Smooth muscle cell (in vitro differentiated cells): ENCODE results near the gene LRRFIP2. TPM values are rescaled to one million over a fixed set of nuclear protein-coding genes. Genes with fewer than 3 reads are reported as not detected.

Source experiments
- DNase-seq: peaks from one replicate; lab custom pipeline; 2025; ENCODE audit not compliant: unreplicated experiment; lab: John Stamatoyannopoulos, UW
- H2AFZ ChIP-seq: fragments of 200-600 bp; sonication (generic); 2 replicates; pipeline ENCODE4 v1.6.0; 2016; ENCODE audit warnings: antibody characterized with exemption, low read depth, mild to moderate bottlenecking
- H3F3A ChIP-seq: fragments of 200-600 bp; sonication (generic); 2 replicates; pipeline ENCODE4 v1.6.0; 2017; ENCODE audit warnings: antibody characterized with exemption, low read depth
- H3K27ac ChIP-seq: fragments of 200-600 bp; sonication (generic); 2 replicates; pipeline ENCODE4 v1.5.1; 2016; ENCODE audit warnings: low read depth, mild to moderate bottlenecking
- H3K27me3 ChIP-seq: fragments of 200-600 bp; sonication (generic); 2 replicates; pipeline ENCODE4 v1.6.1; 2016; ENCODE audit warnings: low read depth, mild to moderate bottlenecking
- H3K36me3 ChIP-seq: fragments of 200-600 bp; sonication (generic); 2 replicates; pipeline ENCODE4 v1.5.1; 2016; ENCODE audit warnings: low read depth
- H3K4me1 ChIP-seq: fragments of 200-600 bp; sonication (generic); 2 replicates; pipeline ENCODE4 v1.5.1; 2016; ENCODE audit warnings: low read depth
- H3K4me2 ChIP-seq: fragments of 200-600 bp; sonication (generic); 2 replicates; pipeline ENCODE4 v1.6.0; 2016; ENCODE audit warnings: mild to moderate bottlenecking
- H3K4me3 ChIP-seq: fragments of 200-600 bp; sonication (generic); 2 replicates; pipeline ENCODE4 v1.5.1; 2016; ENCODE audit warnings: mild to moderate bottlenecking
- H3K79me2 ChIP-seq: fragments of 200-600 bp; sonication (generic); 2 replicates; pipeline ENCODE4 v1.6.0; 2016; ENCODE audit warnings: low read depth, mild to moderate bottlenecking
- H3K9ac ChIP-seq: fragments of 200-600 bp; sonication (generic); 2 replicates; pipeline ENCODE4 v1.6.0; 2016; ENCODE audit warnings: low read depth
- H3K9me3 ChIP-seq: fragments of 200-600 bp; sonication (generic); replicated peaks from 2 replicates; pipeline ENCODE4 v1.5.1; 2016; ENCODE audit warnings: low read depth
- H4K20me1 ChIP-seq: fragments of 200-600 bp; sonication (generic); 2 replicates; pipeline ENCODE4 v1.6.0; 2016; ENCODE audit warnings: low read depth
- WGBS: methylation state at CpG from one replicate; pipeline ENCODE4 v1.1.7; 2016; ENCODE audit warnings: low lambda C conversion rate; 5-methylcytosine and 5-hydroxymethylcytosine counted together
- polyA plus RNA-seq: library from polyadenylated mRNA; unstranded; fragments of >200 nt; fragmentation: Nextera tagmentation; extraction: Ambion mirVana; gene quantifications from 2 replicates; pipeline ENCODE4 v1.2.1, GENCODE V29; 2016
- total RNA-seq: library from RNA; depleted of rRNA; stranded (reverse); fragments of >200 nt; gene quantifications from 2 replicates; pipeline ENCODE4 v1.2.3, GENCODE V29; 2014
- TF ChIP-seq, protein P1 (sequence below): fragments of 200-600 bp; sonication (generic); IDR thresholded peaks from 2 replicates; pipeline ENCODE4 v1.5.1; 2017; ENCODE audit warnings: borderline replicate concordance, mild to moderate bottlenecking, antibody characterized with exemption; ENCODE audit not compliant: insufficient read depth, poor library complexity, severe bottlenecking

Gene LRRFIP2
- total and polyA plus RNA-seq, 2 experiments from 2014 or later = 25.6 to 34.6 TPM

DNA sequence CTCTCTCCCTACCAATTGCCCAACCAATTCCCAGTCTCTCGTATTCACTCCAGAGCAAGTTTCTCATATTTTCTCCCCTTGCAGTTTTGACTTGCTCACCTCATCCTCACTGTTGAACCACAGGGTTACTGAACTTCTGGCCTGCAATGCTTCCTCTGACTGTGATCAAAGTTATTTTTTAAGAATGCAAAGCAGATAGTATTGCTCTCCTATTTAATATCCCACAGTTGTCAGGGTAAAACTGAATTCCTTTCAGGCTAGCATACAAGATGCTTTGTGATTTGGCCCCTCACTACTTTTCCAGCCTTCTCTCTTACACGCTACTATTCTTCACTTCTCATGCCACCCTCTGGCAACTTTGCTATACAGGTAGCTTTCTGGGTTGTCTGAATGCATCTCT lies 80.9 kb downstream of the LRRFIP2 start:
- no peaks in the 10 kb centered on the region for H3K79me2 ChIP-seq
- H3K27me3 ChIP-seq = no peaks in the 10 kb centered on the region
- no peaks in the 10 kb centered on the region for H4K20me1 ChIP-seq
- peaks cover 13% of the 10 kb centered on the region for H3K4me1 ChIP-seq
- no peak overlapping the region for H3K4me2 ChIP-seq
- WGBS = 100% methylated on average over 2 of the region's 2 CpGs
- H3K9ac ChIP-seq = no peak overlapping the region
- DNase-seq = no peak
- TF ChIP-seq, protein P1, sequence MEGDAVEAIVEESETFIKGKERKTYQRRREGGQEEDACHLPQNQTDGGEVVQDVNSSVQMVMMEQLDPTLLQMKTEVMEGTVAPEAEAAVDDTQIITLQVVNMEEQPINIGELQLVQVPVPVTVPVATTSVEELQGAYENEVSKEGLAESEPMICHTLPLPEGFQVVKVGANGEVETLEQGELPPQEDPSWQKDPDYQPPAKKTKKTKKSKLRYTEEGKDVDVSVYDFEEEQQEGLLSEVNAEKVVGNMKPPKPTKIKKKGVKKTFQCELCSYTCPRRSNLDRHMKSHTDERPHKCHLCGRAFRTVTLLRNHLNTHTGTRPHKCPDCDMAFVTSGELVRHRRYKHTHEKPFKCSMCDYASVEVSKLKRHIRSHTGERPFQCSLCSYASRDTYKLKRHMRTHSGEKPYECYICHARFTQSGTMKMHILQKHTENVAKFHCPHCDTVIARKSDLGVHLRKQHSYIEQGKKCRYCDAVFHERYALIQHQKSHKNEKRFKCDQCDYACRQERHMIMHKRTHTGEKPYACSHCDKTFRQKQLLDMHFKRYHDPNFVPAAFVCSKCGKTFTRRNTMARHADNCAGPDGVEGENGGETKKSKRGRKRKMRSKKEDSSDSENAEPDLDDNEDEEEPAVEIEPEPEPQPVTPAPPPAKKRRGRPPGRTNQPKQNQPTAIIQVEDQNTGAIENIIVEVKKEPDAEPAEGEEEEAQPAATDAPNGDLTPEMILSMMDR = no peak
- peaks cover 5% of the 10 kb centered on the region for H3K36me3 ChIP-seq
- H3K4me3 ChIP-seq = no peak overlapping the region
- no peak overlapping the region for H3K27ac ChIP-seq
- H3F3A ChIP-seq = no peaks in the 10 kb centered on the region
- H3K9me3 ChIP-seq = no peaks in the 10 kb centered on the region
- no peak overlapping the region for H2AFZ ChIP-seq

DNA sequence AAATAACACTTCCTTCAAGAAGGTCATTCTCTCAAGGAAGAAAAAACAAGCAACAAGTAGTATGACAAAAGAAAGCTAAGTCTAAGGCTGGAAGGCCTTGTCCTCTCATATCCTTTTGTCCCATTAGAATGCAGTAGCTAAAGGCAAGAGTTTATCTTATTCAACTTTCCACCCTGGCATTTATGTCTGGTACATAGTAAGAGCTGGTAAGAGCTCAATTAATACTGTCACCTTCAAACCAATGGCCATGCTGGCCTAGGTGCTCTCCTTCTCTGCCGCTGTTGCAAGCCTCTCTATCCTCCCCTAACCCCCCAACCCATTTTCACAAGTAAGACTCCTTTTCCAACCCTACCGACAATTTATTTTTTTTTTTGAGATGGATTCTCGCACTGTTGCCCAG lies 81.9 kb downstream of the LRRFIP2 start:
- no peaks in the 10 kb centered on the region for H3K27me3 ChIP-seq
- H3K27ac ChIP-seq = no peak overlapping the region
- no peaks in the 10 kb centered on the region for H4K20me1 ChIP-seq
- no peaks in the 10 kb centered on the region for H3F3A ChIP-seq
- no peaks in the 10 kb centered on the region for H3K79me2 ChIP-seq
- H3K36me3 ChIP-seq = peaks cover 5% of the 10 kb centered on the region
- H3K4me2 ChIP-seq = no peak overlapping the region
- WGBS = 97% methylated on average over 3 of the region's 3 CpGs
- no peak overlapping the region for H2AFZ ChIP-seq
- no peak for DNase-seq
- H3K9ac ChIP-seq = no peak overlapping the region
- TF ChIP-seq, protein P1 = no peak
- H3K4me1 ChIP-seq = peaks cover 13% of the 10 kb centered on the region
- no peaks in the 10 kb centered on the region for H3K9me3 ChIP-seq
- H3K4me3 ChIP-seq = no peak overlapping the region

DNA sequence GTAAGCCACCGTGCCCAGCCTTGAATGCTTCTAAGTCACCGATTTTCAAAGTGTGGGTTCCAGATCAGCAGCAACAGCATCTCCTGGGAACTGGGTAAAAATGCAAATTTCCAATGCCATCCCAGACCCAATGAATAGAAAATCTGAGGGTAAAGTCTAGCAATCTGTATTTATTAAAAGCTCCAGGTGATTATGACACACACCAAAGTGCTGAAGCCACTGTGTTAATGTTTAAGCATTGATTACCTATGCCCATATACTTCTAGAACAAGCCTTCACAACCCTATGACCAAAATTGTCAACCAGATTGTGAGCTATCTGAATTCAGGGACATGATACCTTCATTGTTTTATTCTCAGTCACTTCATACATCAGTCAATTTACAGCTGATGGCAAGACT lies 86.5 kb downstream of the LRRFIP2 start:
- no peaks in the 10 kb centered on the region for H3K36me3 ChIP-seq

DNA sequence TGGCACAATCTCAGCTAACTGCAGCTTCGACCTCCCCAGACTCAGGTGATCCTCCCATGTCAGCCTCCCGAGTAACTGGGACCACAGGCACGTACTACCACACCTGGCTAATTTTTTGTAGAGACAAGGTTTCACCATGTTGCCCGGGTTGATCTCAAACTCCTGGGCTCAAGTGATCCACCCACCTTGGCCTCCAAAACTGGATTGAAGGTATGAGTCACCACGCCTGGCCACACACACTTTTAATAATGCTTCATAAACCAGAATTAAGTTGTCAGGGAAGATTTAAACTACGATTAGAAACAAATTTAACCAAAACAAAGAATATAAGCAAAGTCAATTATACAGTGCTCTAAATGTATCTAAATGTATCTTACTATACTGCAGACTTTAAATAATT lies 87.5 kb downstream of the LRRFIP2 start:
- Histone ChIP-seq H3K4me3 (no peak overlapping the region), H3K27ac (no peak overlapping the region), H3K4me1 (no peaks in the 10 kb centered on the region), H3K36me3 (no peaks in the 10 kb centered on the region), H2AFZ (no peak overlapping the region), H3K79me2 (no peaks in the 10 kb centered on the region), H4K20me1 (no peaks in the 10 kb centered on the region), H3K4me2 (no peak overlapping the region), H3F3A (no peaks in the 10 kb centered on the region), H3K9ac (no peak overlapping the region), H3K27me3 (no peaks in the 10 kb centered on the region), H3K9me3 (no peaks in the 10 kb centered on the region)
- 89% methylated on average over 6 of the region's 6 CpGs for WGBS
- no peak for DNase-seq
- TF ChIP-seq, protein P1 = no peak

More for the DNA sequence above, 86.5 kb downstream of the LRRFIP2 start:
- no peaks in the 10 kb centered on the region for H3K9me3 ChIP-seq
- H4K20me1 ChIP-seq = no peaks in the 10 kb centered on the region
- H3K4me3 ChIP-seq = no peak overlapping the region
- H3K27me3 ChIP-seq = no peaks in the 10 kb centered on the region
- no peak overlapping the region for H3K9ac ChIP-seq
- no peak overlapping the region for H2AFZ ChIP-seq
- H3F3A ChIP-seq = no peaks in the 10 kb centered on the region
- DNase-seq = no peak
- TF ChIP-seq, protein P1 = no peak
- H3K4me2 ChIP-seq = no peak overlapping the region
- H3K27ac ChIP-seq = no peak overlapping the region
- H3K4me1 ChIP-seq = no peaks in the 10 kb centered on the region
- no peaks in the 10 kb centered on the region for H3K79me2 ChIP-seq
- WGBS = 100% methylated on average over 2 of the region's 2 CpGs
